LNCAP (cell line): ENCODE measurements around the gene HSPB6.

Experiments used
- CTCF ChIP-seq: fragments of 450-650 bp; IDR thresholded peaks from 2 replicates; pipeline ENCODE4 v1.5.1; 2017; ENCODE audit warnings: mild to moderate bottlenecking

The HSPB6 gene

GRCh38 chr19:35739275-35740107, 17.3 kb downstream of the HSPB6 start:
- TF ChIP-seq CTCF, result no peak

- TF ChIP-seq CTCF, result no peak
These were observed 18.0 kb downstream of the HSPB6 start for GRCh38 chr19:35738887-35739229.

- no peak for TF ChIP-seq CTCF
These were observed 18.6 kb downstream of the HSPB6 start for GRCh38 chr19:35738021-35738886.

GRCh38 chr19:35736913-35737886, 19.6 kb downstream of the HSPB6 start:
- no peak for TF ChIP-seq CTCF

GRCh38 chr19:35734889-35735288, 21.9 kb downstream of the HSPB6 start:
- no peak for TF ChIP-seq CTCF

- TF ChIP-seq CTCF, result no peak
These were observed 22.6 kb downstream of the HSPB6 start for GRCh38 chr19:35734273-35734672.
